GM12872 (cell line): Measurements from ENCODE around the gene TBC1D4.

Source experiments
- CTCF ChIP-seq: IDR thresholded peaks from 3 replicates; pipeline ENCODE4 v1.5.1; 2011; ENCODE audit warnings: low read depth, mild to moderate bottlenecking, low read length, moderate library complexity; ENCODE audit not compliant: insufficient read depth

The TBC1D4 gene

DNA sequence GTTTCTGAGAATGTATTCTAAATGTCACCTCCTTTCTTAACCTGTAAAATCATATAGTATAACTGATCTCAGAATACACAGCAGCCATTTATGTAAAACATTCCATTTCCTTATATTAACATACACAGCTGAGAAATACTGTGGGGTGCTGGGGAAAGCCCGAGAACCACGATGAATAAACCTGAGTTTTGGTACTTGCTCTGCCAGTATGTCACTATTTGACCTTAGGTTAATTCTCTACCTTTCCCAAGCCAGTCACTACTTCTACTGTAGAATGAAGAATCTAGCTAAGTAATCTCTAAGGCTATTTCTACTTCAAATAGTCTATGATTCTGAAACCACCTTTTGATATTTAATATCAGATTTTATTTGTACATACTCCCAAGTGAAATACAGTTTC is 173.7 kb downstream of the TBC1D4 start:
- no peak for TF ChIP-seq CTCF

GRCh38 chr13:75307370-75307949 is 174.5 kb downstream of the TBC1D4 start:
- no peak for TF ChIP-seq CTCF

- TF ChIP-seq CTCF: no peak
These were observed 176.9 kb downstream of the TBC1D4 start for GRCh38 chr13:75305059-75305458.

DNA sequence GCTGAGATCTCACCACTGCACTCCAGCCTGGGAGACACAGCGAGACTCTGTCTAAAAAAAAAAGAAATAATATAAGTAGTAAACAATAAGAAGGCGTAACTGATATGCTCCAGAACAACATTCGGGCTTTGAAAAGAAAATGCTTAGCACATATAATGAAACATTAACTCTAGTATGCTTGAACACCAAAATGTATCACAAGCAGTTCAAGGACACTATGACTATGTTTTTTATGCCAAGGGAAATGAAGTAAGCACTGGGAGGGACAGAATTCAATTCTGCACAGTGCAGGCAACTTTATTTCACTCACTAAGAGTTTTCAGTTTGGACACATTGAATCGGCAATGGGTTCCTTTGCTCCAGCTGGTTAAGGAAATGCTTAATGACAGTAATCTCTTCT is 178.7 kb downstream of the TBC1D4 start:
- TF ChIP-seq CTCF: no peak

- TF ChIP-seq CTCF: no peak
These were observed 179.8 kb downstream of the TBC1D4 start for GRCh38 chr13:75302071-75302698.

- no peak for TF ChIP-seq CTCF
These were observed 181.8 kb downstream of the TBC1D4 start for GRCh38 chr13:75299913-75300862.

DNA sequence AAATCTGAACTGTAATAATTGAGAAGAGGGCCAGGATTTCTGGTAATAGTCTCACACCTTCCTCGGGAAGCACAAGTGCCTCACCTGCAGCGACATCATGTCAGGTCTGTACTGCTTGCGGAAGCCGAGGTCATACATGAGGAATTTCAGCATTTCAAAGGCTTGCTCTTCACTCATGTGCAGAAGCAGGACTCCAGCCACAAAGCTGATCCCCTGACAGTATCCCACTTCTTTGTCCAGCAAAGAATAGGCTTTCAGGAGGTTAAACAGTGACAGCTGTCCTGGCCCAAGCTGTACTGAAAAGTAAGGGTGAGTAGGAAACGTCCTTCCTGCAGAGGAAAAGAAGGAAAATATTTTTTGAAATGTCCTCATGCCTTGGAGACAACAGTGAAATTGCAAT is 182.7 kb downstream of the TBC1D4 start:
- TF ChIP-seq CTCF: no peak
